ENCODE data around the gene TAS2R60.

Gene TAS2R60

GRCh38 chr7:143490717-143491306 is 47.6 kb downstream of the TAS2R60 start:
- peak; percentile 53 for DNase-seq (ENCODE audit: low read depth)
- TF ChIP-seq CTCF (IDR thresholded peaks at IDR 0.05; ENCODE audit: low read length, missing control alignments), result peak; percentile 83
- no peak overlapping the region for H3K4me3 ChIP-seq (replicated peaks; ENCODE audit: low read depth, low read length)

- DNase-seq (ENCODE audit: low read depth), result peak; percentile 75
- H3K4me3 ChIP-seq (replicated peaks; ENCODE audit: low read depth, low read length), result no peak overlapping the region
- no peak for TF ChIP-seq CTCF (IDR thresholded peaks at IDR 0.05; ENCODE audit: low read length, missing control alignments)
Measured at GRCh38 chr7:143492043-143492471, 48.8 kb downstream of the TAS2R60 start.

GRCh38 chr7:143492799-143493739 is 49.8 kb downstream of the TAS2R60 start:
- H3K4me3 ChIP-seq (replicated peaks; ENCODE audit: low read depth, low read length), result no peak overlapping the region
- DNase-seq (ENCODE audit: low read depth), result peak; percentile 39
- TF ChIP-seq CTCF (IDR thresholded peaks at IDR 0.05; ENCODE audit: low read length, missing control alignments), result no peak

- no peak overlapping the region for H3K4me3 ChIP-seq (replicated peaks; ENCODE audit: low read depth, low read length)
- DNase-seq (ENCODE audit: low read depth), result no peak
- no peak for TF ChIP-seq CTCF (IDR thresholded peaks at IDR 0.05; ENCODE audit: low read length, missing control alignments)
Measured at GRCh38 chr7:143493751-143494150, 50.5 kb downstream of the TAS2R60 start.

Measured in fibroblast of pulmonary artery (primary cell).